ENCODE measurements around the gene JADE3. TPM values are rescaled to one million over a fixed set of nuclear protein-coding genes. Genes with fewer than 3 reads are reported as not detected.

Gene JADE3
- total RNA-seq, 1 donor from 2014 or later: 45.3 TPM

GRCh38 chrX:47091149-47091775 is 179.0 kb downstream of the JADE3 start:
- TF ChIP-seq CTCF (IDR thresholded peaks at IDR 0.05): no peak
- intact Hi-C loops (cut with micrococcal nuclease): loop anchor here (5.0 kb wide), 1 partner anchor 289 kb away; no protein-coding TSS in a partner anchor
- H3K9me3 Mint-ChIP-seq: no peaks in the 10 kb centered on the region
- no peaks in the 10 kb centered on the region for H3K36me3 Mint-ChIP-seq (ENCODE audit: low read depth)
- no peaks in the 10 kb centered on the region for H3K27me3 Mint-ChIP-seq
- no peak for ATAC-seq (ENCODE audit: low read depth)
- ChIA-PET CTCF (interaction anchor here (0.9 kb wide), 1 partner anchor 65 kb away, joined by 3 read pairs; no protein-coding TSS in a partner anchor), POLR2A (no interaction called here)
- DNase-seq: no peak
- no peak overlapping the region for H3K27ac Mint-ChIP-seq
- no peak overlapping the region for H3K4me3 Mint-ChIP-seq
- no peaks in the 10 kb centered on the region for H3K4me1 Mint-ChIP-seq

GRCh38 chrX:47093248-47093647 is 181.0 kb downstream of the JADE3 start:
- Mint-ChIP-seq H3K27ac (no peak overlapping the region), H3K36me3 (ENCODE audit: low read depth) (no peaks in the 10 kb centered on the region), H3K27me3 (no peaks in the 10 kb centered on the region), H3K9me3 (no peaks in the 10 kb centered on the region), H3K4me3 (no peak overlapping the region), H3K4me1 (no peaks in the 10 kb centered on the region)
- intact Hi-C loops (cut with micrococcal nuclease): loop anchor here (1.0 to 5.0 kb wide), 2 partner anchors 190 to 291 kb away; no protein-coding TSS in a partner anchor
- CTCF ChIA-PET: interaction anchor here (1.0 to 2.0 kb wide), 4 partner anchors 16 to 430 kb away, joined by 3 to 11 read pairs (median 3); no protein-coding TSS in a partner anchor
- POLR2A ChIA-PET: interaction anchor here (0.7 kb wide), 1 partner anchor 712 kb away, joined by 4 read pairs; no protein-coding TSS in a partner anchor
- no peak for DNase-seq
- no peak for ATAC-seq (ENCODE audit: low read depth)
- TF ChIP-seq CTCF (IDR thresholded peaks at IDR 0.05): no peak

- ATAC-seq (ENCODE audit: low read depth) (no peak), DNase-seq (no peak)
- ChIA-PET CTCF (interaction anchor here (0.7 to 2.0 kb wide), 5 partner anchors 10 to 429 kb away, joined by 3 to 11 read pairs (median 3); no protein-coding TSS in a partner anchor), POLR2A (interaction anchor here (0.7 kb wide), 1 partner anchor 713 kb away, joined by 4 read pairs; no protein-coding TSS in a partner anchor)
- intact Hi-C loops (cut with micrococcal nuclease): loop anchor here (1.0 to 5.0 kb wide), 3 partner anchors 191 to 335 kb away; partner anchors contain the start of gene SLC9A7
- H3K27me3 Mint-ChIP-seq: no peaks in the 10 kb centered on the region
- H3K4me1 Mint-ChIP-seq: no peaks in the 10 kb centered on the region
- no peak for TF ChIP-seq CTCF (IDR thresholded peaks at IDR 0.05)
- no peak overlapping the region for H3K27ac Mint-ChIP-seq
- H3K36me3 Mint-ChIP-seq (ENCODE audit: low read depth): no peaks in the 10 kb centered on the region
- H3K9me3 Mint-ChIP-seq: no peaks in the 10 kb centered on the region
- no peak overlapping the region for H3K4me3 Mint-ChIP-seq
Measured at GRCh38 chrX:47093860-47094259, 181.6 kb downstream of the JADE3 start.

- H3K4me3 Mint-ChIP-seq: no peak overlapping the region
- CTCF ChIA-PET: interaction anchor here (0.7 kb wide), 1 partner anchor 1578 kb away, joined by 3 read pairs; no protein-coding TSS in a partner anchor
- H3K27ac Mint-ChIP-seq: no peak overlapping the region
- H3K27me3 Mint-ChIP-seq: no peaks in the 10 kb centered on the region
- DNase-seq (no peak), ATAC-seq (ENCODE audit: low read depth) (no peak)
- TF ChIP-seq CTCF (IDR thresholded peaks at IDR 0.05): no peak
- H3K36me3 Mint-ChIP-seq (ENCODE audit: low read depth): no peaks in the 10 kb centered on the region
- no peaks in the 10 kb centered on the region for H3K9me3 Mint-ChIP-seq
- POLR2A ChIA-PET: no interaction called here
- H3K4me1 Mint-ChIP-seq: no peaks in the 10 kb centered on the region
- intact Hi-C loops (cut with micrococcal nuclease): no loop called here
Measured at GRCh38 chrX:47097018-47097417, 184.8 kb downstream of the JADE3 start.

GRCh38 chrX:47098338-47099094 is 186.3 kb downstream of the JADE3 start:
- Mint-ChIP-seq H3K9me3 (no peaks in the 10 kb centered on the region), H3K27ac (no peak overlapping the region), H3K27me3 (no peaks in the 10 kb centered on the region), H3K36me3 (ENCODE audit: low read depth) (no peaks in the 10 kb centered on the region), H3K4me1 (no peaks in the 10 kb centered on the region), H3K4me3 (no peak overlapping the region)
- CTCF ChIA-PET: interaction anchor here (0.7 kb wide), 1 partner anchor 545 kb away, joined by 3 read pairs; no protein-coding TSS in a partner anchor
- DNase-seq (no peak), ATAC-seq (ENCODE audit: low read depth) (no peak)
- POLR2A ChIA-PET: no interaction called here
- intact Hi-C loops (cut with micrococcal nuclease): no loop called here
- no peak for TF ChIP-seq CTCF (IDR thresholded peaks at IDR 0.05)
